ENCODE data around the gene SHD. TPM values are rescaled to one million over a fixed set of nuclear protein-coding genes. Genes with fewer than 3 reads are reported as not detected.

SHD gene
- total RNA-seq, 1 experiment from 2014 or later, result not detected

DNA sequence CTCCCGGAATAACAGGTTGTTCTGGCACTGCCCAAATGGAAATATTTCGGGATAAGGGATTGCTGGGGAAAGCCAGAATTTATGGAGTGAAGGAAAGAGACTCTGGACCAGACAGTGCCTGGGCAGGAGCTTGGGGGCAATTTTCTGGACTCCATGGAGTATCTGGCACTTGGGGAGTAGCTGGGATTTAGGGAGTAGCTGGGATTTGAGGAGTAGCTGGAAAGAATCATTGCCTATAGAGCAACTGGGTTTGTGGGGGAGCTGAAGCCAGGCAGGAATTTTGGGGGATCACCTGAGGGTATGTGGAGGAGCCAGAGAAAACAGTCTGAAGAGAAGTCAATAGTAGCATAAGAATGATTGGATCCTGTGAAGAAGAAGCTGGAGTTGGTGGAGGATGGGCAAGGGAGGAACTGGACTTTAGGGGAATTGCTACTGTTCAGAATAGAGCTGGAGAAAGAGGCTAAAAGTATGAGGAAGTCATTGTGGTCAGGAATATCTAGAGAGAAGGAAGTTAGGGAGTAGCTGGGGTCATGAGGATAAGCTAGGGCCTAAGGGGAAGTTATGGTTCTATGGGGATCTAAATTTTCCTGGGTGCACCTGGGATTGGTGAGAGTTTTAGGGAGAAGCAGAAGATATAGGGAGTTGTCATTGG is 40.1 kb downstream of the SHD start:
- H3K27me3 ChIP-seq (ENCODE audit: insufficient read depth, low read depth), result no peaks in the 10 kb centered on the region
- intact Hi-C loops (cut with micrococcal nuclease; ENCODE audit: unreplicated experiment), result no loop called here
- ChIA-PET POLR2A (ENCODE audit: unreplicated experiment) (no interaction called here), CTCF (no interaction called here)
- H3F3A ChIP-seq (ENCODE audit: insufficient read depth, low read depth), result no peaks in the 10 kb centered on the region
- H3K36me3 ChIP-seq (ENCODE audit: low read depth), result no peaks in the 10 kb centered on the region
- no peak for DNase-seq
- H3K4me2 ChIP-seq, result no peak overlapping the region
- H3K27ac ChIP-seq, result no peak overlapping the region
- H4K20me1 ChIP-seq (ENCODE audit: insufficient read depth), result no peaks in the 10 kb centered on the region
- no peak for TF ChIP-seq EZH2 (IDR thresholded peaks at IDR 0.05; ENCODE audit: low read depth)
- TF ChIP-seq, protein P1, sequence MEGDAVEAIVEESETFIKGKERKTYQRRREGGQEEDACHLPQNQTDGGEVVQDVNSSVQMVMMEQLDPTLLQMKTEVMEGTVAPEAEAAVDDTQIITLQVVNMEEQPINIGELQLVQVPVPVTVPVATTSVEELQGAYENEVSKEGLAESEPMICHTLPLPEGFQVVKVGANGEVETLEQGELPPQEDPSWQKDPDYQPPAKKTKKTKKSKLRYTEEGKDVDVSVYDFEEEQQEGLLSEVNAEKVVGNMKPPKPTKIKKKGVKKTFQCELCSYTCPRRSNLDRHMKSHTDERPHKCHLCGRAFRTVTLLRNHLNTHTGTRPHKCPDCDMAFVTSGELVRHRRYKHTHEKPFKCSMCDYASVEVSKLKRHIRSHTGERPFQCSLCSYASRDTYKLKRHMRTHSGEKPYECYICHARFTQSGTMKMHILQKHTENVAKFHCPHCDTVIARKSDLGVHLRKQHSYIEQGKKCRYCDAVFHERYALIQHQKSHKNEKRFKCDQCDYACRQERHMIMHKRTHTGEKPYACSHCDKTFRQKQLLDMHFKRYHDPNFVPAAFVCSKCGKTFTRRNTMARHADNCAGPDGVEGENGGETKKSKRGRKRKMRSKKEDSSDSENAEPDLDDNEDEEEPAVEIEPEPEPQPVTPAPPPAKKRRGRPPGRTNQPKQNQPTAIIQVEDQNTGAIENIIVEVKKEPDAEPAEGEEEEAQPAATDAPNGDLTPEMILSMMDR (conservative IDR thresholded peaks at IDR 0.05), result no peak
- H3K4me3 ChIP-seq, result no peak overlapping the region
- H3K9me3 ChIP-seq (ENCODE audit: insufficient read depth, low read depth), result no peaks in the 10 kb centered on the region
- no peaks in the 10 kb centered on the region for H3K9me2 ChIP-seq (ENCODE audit: insufficient read depth)
- H3K4me1 ChIP-seq (replicated peaks; ENCODE audit: insufficient read depth), result no peaks in the 10 kb centered on the region
- no peaks in the 10 kb centered on the region for H3K79me2 ChIP-seq (ENCODE audit: low read depth)
- no TSS peak for BruUV-seq (replicated peaks)
- no peak overlapping the region for H2AFZ ChIP-seq

DNA sequence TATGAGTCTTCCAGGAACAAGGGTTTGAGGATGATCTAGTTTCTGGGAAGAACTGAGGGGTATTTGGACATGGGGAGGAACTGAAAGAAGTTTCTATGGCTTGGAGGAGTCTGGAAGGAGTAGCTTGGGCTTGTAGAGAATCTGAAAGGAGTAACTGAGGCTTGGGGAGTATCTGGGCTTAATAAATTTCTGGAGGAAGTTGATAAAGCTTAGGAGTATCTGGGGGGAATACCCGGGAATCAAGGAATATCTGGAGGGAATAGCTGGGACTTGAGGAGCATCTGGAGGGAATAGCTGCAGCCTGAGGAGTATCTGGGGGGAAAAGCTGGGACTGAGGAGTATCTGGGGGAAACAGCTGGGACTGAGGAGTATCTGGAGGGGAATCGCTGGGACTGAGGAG is 41.4 kb downstream of the SHD start:
- no peak for DNase-seq
- Histone ChIP-seq H3K4me1 (replicated peaks; ENCODE audit: insufficient read depth) (no peaks in the 10 kb centered on the region), H2AFZ (no peak overlapping the region), H3F3A (ENCODE audit: insufficient read depth, low read depth) (no peaks in the 10 kb centered on the region), H4K20me1 (ENCODE audit: insufficient read depth) (no peaks in the 10 kb centered on the region), H3K36me3 (ENCODE audit: low read depth) (no peaks in the 10 kb centered on the region), H3K9me2 (ENCODE audit: insufficient read depth) (no peaks in the 10 kb centered on the region), H3K27me3 (ENCODE audit: insufficient read depth, low read depth) (no peaks in the 10 kb centered on the region), H3K27ac (no peak overlapping the region), H3K4me2 (no peak overlapping the region), H3K9me3 (ENCODE audit: insufficient read depth, low read depth) (no peaks in the 10 kb centered on the region), H3K79me2 (ENCODE audit: low read depth) (no peaks in the 10 kb centered on the region), H3K4me3 (no peak overlapping the region)
- intact Hi-C loops (cut with micrococcal nuclease; ENCODE audit: unreplicated experiment), result no loop called here
- TF ChIP-seq EZH2 (IDR thresholded peaks at IDR 0.05; ENCODE audit: low read depth), result no peak
- TF ChIP-seq, protein P1 (conservative IDR thresholded peaks at IDR 0.05), result no peak
- no TSS peak for BruUV-seq (replicated peaks)
- POLR2A ChIA-PET (ENCODE audit: unreplicated experiment), result interaction anchor here (0.7 kb wide), 1 partner anchor 46 kb away, joined by 4 read pairs; no protein-coding TSS in a partner anchor
- CTCF ChIA-PET, result no interaction called here

DNA sequence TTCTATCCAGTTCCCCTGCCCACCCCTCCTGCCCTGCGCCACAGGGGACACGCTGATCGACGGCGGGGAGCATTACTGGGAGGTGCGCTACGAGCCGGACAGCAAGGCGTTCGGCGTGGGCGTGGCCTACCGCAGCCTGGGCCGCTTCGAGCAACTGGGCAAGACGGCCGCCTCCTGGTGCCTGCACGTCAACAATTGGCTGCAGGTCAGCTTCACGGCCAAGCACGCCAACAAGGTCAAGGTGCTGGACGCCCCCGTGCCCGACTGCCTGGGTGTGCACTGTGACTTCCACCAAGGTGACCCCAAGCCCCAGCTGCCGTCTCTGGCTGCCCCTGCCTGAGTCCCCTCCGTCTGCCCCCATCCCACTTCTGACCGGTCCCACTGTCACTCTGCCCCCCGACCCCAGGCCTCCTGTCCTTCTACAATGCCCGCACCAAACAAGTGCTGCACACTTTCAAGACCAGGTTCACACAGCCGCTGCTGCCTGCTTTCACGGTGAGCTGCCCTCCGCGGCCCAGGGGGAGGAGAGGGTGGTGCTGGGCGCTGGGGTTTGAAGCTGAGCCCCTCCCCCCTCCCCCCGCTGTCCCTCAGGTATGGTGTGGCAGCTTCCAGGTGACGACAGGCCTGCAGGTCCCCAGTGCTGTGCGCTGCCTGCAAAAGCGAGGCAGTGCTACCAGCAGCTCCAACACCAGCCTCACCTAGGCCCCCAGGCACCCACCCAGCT is 44.0 kb downstream of the SHD start:
- ChIA-PET CTCF (no interaction called here), POLR2A (ENCODE audit: unreplicated experiment) (interaction anchor here (0.6 kb wide), 2 partner anchors 19 to 76 kb away, joined by 7 to 8 read pairs; partner anchors contain the start of gene YJU2)
- H4K20me1 ChIP-seq (ENCODE audit: insufficient read depth), result no peaks in the 10 kb centered on the region
- no TSS peak for BruUV-seq (replicated peaks)
- H3K79me2 ChIP-seq (ENCODE audit: low read depth), result no peaks in the 10 kb centered on the region
- TF ChIP-seq, protein P1 (conservative IDR thresholded peaks at IDR 0.05), result no peak
- TF ChIP-seq EZH2 (IDR thresholded peaks at IDR 0.05; ENCODE audit: low read depth), result no peak
- H3K9me2 ChIP-seq (ENCODE audit: insufficient read depth), result no peaks in the 10 kb centered on the region
- DNase-seq, result no peak
- intact Hi-C loops (cut with micrococcal nuclease; ENCODE audit: unreplicated experiment), result no loop called here
- H3K27ac ChIP-seq, result no peak overlapping the region
- no peaks in the 10 kb centered on the region for H3F3A ChIP-seq (ENCODE audit: insufficient read depth, low read depth)
- H3K4me2 ChIP-seq, result no peak overlapping the region
- no peaks in the 10 kb centered on the region for H3K9me3 ChIP-seq (ENCODE audit: insufficient read depth, low read depth)
- H2AFZ ChIP-seq, result no peak overlapping the region
- no peaks in the 10 kb centered on the region for H3K4me1 ChIP-seq (replicated peaks; ENCODE audit: insufficient read depth)
- H3K4me3 ChIP-seq, result no peak overlapping the region
- H3K27me3 ChIP-seq (ENCODE audit: insufficient read depth, low read depth), result no peaks in the 10 kb centered on the region
- H3K36me3 ChIP-seq (ENCODE audit: low read depth), result no peaks in the 10 kb centered on the region
